ENCODE results near the gene CRYBG3. TPM values are rescaled to one million over a fixed set of nuclear protein-coding genes. Genes with fewer than 3 reads are reported as not detected.

CRYBG3 gene
- total RNA-seq, 1 experiment from 2014 or later, result 5.9 TPM

DNA sequence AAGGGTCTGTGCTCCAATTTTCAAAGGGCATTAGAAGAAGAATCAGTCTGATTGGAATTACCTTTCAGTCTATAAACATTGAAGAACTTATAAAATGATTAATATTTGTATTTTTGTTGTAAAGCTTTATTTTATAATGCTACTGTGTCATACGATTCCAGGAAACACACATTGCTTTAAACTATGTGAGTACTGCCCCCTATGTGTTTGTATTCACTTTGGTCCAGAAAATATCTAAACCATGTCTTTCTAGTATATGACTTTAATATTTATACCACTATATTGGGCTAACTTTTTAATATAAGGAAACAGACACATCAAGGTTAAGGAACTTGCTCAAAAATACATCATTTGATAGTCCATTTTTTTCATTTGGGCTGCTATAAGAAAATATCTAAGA is 153.7 kb downstream of the CRYBG3 start:
- Histone ChIP-seq H2BK5ac (ENCODE audit: insufficient read length, low read length) (no peak overlapping the region), H2BK120ac (ENCODE audit: low read depth, low read length, poor library complexity, severe bottlenecking) (no peak overlapping the region), H2BK20ac (ENCODE audit: low read depth, low read length, poor library complexity, severe bottlenecking) (no peak overlapping the region), H2BK15ac (ENCODE audit: low read depth, low read length) (no peak overlapping the region), H3K18ac (ENCODE audit: insufficient read length, low read depth, low read length) (no peak overlapping the region), H3K27ac (ENCODE audit: insufficient read length, low read depth, low read length) (no peak overlapping the region), H3K4me1 (ENCODE audit: insufficient read depth, low read length) (no peaks in the 10 kb centered on the region; the same call in 1 of the 2 replicates), H3T11ph (ENCODE audit: low read length) (no peak overlapping the region), H2BK12ac (ENCODE audit: insufficient read length, low read depth, low read length) (no peak overlapping the region), H3K14ac (ENCODE audit: insufficient read depth, low read length) (no peak overlapping the region), H3K23ac (ENCODE audit: insufficient read length, low read depth, low read length) (no peak overlapping the region), H3K79me2 (ENCODE audit: insufficient read depth, low read length) (no peaks in the 10 kb centered on the region), H4K8ac (replicated peaks; ENCODE audit: insufficient read length, low read depth, low read length) (no peak overlapping the region), H3K27me3 (ENCODE audit: insufficient read depth, low read length) (no peaks in the 10 kb centered on the region), H4K5ac (ENCODE audit: insufficient read length, low read depth, low read length) (no peak overlapping the region), H3K9me3 (ENCODE audit: control insufficient read depth, low read depth, low read length) (no peaks in the 10 kb centered on the region), H3K56ac (ENCODE audit: insufficient read length, low read depth, low read length) (no peak overlapping the region), H3K23me2 (ENCODE audit: insufficient read length, low read depth, low read length, poor library complexity, severe bottlenecking) (peaks cover 5% of the 10 kb centered on the region), H3K4ac (ENCODE audit: low read depth, low read length) (no peak overlapping the region), H4K91ac (ENCODE audit: insufficient read length, low read depth, low read length) (no peak overlapping the region), H4K20me1 (ENCODE audit: control insufficient read depth, insufficient read depth, insufficient read length) (no peaks in the 10 kb centered on the region), H3K9ac (ENCODE audit: extremely low read depth, insufficient read length, low read length) (no peak overlapping the region), H3K4me2 (ENCODE audit: insufficient read depth, insufficient read length, low read length) (no peak overlapping the region), H3K79me1 (ENCODE audit: insufficient read depth, low read depth, low read length, poor library complexity, severe bottlenecking) (no peaks in the 10 kb centered on the region), H2AFZ (ENCODE audit: low read length) (no peak overlapping the region), H2AK5ac (ENCODE audit: insufficient read length, low read length) (no peak overlapping the region)
- H3K27ac Mint-ChIP-seq, result no peak overlapping the region
- peaks cover 16 to 17% of the 10 kb centered on the region in 2 experiments for H3K4me1 Mint-ChIP-seq
- no peak for DNase-seq
- no CpG with 5 or more reads among the region's 1 CpG for WGBS (ENCODE audit: extremely low coverage, insufficient read length, low lambda C conversion rate)
- H3K27me3 Mint-ChIP-seq (ENCODE audit: low read depth), result peaks cover 30% of the 10 kb centered on the region
- no peaks in the 10 kb centered on the region for H3K9me3 Mint-ChIP-seq
- H3K36me3 Mint-ChIP-seq (ENCODE audit: insufficient read depth in 1 of 3, low read depth in 3 of 3), result no peaks in the 10 kb centered on the region
- H3K4me3 Mint-ChIP-seq, result no peak overlapping the region
- TF ChIP-seq, protein P1, sequence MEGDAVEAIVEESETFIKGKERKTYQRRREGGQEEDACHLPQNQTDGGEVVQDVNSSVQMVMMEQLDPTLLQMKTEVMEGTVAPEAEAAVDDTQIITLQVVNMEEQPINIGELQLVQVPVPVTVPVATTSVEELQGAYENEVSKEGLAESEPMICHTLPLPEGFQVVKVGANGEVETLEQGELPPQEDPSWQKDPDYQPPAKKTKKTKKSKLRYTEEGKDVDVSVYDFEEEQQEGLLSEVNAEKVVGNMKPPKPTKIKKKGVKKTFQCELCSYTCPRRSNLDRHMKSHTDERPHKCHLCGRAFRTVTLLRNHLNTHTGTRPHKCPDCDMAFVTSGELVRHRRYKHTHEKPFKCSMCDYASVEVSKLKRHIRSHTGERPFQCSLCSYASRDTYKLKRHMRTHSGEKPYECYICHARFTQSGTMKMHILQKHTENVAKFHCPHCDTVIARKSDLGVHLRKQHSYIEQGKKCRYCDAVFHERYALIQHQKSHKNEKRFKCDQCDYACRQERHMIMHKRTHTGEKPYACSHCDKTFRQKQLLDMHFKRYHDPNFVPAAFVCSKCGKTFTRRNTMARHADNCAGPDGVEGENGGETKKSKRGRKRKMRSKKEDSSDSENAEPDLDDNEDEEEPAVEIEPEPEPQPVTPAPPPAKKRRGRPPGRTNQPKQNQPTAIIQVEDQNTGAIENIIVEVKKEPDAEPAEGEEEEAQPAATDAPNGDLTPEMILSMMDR (conservative IDR thresholded peaks at IDR 0.05), result peak; percentile 26; the same call in 1 of the 3 replicates

Data from H9 (cell line).